GM04503 (cell line): Measurements from ENCODE around the gene HYKK.
"Not testable (repeated sequence)": the region's sequence is repeated elsewhere in the genome, so short reads cannot be mapped to it uniquely, and the experiment has no call there.

Experiments used
- DNase-seq: peaks from one replicate; pipeline ENCODE4 v3.0.0-alpha.2; 2012; ENCODE audit warnings: low read depth

The HYKK gene

DNA sequence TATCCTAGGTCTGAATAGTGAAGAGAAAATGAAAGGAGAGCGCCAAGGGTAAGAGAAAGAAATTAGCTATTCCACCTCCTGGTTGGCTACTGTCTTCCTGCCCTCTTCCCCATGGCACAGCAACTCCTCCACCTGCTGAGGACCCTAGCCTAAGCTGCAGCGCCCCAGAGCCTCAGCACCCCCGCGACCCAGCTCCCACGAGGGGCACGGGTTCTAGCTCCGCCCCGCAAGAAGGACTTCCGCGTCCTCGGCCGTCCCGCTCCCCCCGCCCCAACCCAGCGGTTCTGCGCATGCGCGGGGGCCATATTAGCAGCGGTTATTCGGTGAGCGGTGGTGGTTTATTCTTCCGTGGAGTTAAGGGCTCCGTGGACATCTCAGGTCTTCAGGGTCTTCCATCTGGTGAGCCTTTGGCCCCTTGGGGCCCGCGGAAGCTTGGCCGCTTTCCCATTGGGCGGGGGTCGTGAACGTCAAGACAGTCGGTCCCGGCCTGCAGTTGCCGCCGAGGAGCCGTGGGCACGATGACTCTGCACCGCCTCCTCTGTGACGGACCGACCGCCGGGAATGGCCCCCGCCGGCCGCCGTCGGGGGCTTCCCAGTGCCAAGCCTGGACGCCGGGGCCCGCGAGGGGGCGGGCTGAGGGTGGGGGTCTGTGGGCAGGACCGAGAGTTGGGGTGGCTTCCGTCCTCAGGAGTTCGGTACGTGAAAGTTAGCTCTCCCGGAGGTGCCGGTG, 32.9 kb downstream of the HYKK start, which contains the start of gene PSMA4:
PSMA4 (plus strand) TSS at position 304 of the 730 bp plus-strand sequence. CDS start 1,484 bp downstream, outside the sequence.
- DNase-seq: peak; percentile 29

DNA sequence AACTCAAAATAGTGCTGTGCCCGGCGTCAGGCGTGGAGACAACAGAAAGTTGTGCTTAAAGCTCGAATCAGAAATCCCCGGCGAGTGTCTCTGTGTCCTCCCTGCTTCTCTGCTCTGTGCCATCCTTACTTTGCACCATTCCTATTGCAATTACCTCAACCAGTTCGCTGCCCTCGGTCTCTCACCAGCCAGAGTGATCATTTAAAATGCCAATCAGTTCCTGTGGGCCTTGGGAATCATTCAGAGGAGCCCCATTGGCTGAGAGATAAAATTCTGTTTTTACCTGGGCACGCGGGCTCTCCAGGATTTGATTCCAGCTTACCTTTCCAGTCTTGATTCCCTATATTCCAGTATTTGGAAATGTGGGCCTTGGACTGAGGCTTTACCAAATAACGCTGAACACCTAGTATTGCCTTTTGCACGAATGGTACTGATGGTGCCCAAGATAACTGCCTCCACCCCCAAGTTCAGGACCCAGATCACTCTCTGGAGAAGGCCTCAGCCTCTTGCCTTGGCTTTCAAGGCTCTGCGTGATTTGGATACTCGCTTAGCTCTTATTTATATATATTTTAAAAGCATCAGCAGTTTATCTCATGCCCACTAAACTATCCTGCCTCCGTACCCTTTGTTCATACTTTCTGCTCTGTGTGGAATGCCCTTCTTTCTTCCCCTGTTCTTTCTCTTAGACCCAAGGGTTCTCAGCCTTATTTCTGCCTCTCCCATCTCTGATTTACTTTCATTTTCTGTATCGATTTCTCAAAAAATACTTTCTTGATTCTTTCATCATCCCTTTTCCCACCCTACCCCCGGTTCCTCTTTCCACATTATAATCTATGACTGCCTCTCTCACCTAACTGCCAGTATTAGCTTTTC, 33.7 kb downstream of the HYKK start:
- no peak for DNase-seq

DNA sequence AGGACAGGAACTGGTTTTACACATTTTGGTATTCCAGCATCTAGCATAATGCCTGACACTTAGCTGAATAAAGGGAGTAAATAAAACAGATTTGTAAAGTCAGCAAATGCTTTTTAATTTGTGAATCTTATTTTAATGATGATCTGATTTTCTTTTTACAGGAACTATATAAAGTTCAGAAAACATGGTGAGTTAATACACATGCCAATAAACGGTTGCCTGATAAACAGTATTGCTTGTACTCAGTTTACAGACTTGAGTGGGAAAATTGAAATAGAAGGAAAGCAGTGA, 34.3 kb downstream of the HYKK start:
- no peak for DNase-seq

DNA sequence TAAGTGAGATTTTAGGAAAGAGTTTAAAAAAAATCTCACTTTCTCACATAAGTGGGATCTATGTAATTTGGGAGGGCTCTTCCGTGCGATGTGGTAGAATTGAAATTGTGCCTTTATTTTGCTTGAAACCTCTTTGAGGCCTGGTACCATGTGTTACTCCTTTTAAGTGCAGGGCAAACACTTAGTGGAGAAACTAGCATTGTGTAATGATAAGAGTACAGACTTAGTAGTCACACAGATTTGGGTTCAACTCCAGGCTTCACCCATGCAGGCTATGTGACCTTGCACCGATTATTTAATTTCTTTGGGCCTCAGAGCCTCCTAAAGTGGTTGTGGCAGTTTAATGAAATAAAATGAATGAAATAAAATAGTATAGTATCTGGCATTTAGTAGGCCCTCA, 35.3 kb downstream of the HYKK start:
- DNase-seq: no peak

DNA sequence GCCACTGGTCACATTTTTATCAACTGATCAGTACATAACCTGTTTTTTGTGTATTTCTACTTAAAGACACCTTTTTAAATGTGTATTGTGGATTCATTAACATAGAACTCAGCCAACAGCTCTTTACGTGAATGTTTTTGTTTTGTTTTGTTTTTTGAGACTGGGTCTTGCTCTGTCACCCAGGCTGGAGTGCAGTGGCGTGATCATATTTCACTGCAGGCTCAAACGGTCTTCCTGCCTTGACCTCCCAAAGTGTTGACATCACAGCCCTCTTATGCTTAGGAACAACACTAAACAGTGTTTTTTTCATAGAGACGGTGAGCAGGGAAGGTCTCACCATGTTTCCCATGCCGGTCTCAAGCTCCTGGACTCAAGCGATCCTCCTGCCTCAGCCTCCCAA, 42.8 kb downstream of the HYKK start:
- no peak for DNase-seq

DNA sequence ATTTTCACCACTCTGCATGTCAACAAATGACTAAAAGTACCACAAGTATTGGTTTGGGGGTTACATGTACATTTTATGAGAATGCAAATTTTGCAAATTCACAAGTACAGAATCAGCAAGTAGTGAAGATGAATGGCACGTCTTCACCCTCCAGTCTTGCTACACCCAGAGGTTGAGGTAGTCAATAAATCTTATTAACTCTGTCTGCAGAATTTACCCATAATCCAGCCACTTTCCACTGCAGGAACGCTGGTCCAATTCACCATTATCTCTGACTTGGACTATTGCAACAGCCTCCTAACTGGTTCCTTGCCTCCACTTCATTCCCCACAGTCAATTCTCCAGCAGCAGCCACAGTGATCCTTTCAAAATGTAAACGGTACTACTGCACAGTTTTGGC, 43.4 kb downstream of the HYKK start:
- no peak for DNase-seq

DNA sequence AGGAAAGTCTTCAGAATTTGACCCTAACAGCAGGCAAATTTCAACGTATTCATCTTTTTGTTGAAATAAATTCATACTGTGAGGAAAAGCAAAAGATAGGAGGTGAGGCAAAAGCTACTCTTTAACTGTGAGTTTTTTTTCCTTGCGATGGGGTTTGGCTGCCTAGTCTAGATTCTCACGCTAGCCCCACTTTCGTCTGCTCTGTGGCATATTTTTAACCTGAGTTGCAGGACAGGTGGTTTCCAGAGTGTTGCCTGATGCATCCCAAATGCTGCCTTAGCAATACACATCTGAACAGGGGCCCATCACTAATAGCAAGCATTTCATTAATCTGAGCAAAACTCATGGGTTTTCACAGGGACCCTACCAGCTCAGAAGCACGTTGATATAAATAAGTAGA, 44.5 kb downstream of the HYKK start:
- DNase-seq: no peak

DNA sequence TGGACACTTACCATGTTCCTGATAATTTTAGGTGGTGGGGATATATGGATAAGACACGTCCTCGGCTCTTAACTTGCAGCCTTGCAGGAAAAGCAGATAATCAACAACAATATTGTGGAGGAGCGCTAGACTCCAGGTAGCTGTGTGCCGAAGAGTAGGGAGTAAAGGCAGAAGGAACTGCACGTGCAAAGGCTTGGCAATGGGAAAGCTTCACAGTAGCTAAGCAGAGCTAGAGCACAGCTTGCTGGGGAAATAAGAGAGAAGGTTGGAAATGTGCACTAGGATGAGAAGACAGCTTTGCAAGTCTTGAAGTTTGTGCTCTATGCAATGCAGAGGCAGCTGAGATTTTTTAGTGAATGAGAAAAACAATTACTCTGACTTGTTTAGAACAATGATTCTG, 45.2 kb downstream of the HYKK start:
- no peak for DNase-seq

DNA sequence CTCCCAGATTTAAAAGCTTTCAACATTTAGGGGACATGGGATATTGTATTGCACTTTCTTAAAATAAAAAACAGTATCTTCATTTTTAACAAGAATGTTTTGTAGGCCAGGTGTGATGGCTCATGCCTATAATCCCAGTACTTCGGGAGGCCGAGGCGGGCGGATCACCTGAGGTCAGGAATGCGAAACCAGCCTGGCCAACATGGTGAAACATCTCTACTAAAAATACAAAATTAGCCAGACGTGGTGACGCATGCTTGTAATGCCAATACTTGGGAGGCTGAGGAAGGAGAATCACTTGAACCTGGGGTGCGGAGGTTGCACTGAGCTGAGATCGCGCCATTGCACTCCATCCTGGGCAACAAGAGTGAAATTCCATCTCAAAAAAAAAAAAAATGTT, 52.8 kb downstream of the HYKK start:
- not testable (repeated sequence) for DNase-seq

DNA sequence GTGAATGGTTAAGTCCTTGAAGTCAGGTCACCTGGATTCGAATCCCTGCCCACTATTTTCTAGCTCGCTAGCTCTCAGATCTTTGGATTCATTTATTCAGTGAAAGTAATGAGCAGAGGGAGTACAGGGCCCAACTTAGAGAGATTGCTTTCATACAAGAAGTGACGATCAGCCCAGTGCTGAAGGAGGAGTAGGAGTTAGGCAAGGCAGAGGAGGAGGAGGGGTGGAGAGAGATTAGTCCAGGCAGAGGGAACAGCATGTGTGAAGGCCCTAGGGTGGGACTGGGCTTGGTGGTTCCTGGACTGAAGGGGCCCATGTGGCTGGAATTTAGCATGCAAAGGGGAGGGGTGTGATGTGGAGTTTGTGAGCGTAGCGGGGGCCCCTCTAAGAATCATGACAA, 54.1 kb downstream of the HYKK start:
- no peak for DNase-seq

DNA sequence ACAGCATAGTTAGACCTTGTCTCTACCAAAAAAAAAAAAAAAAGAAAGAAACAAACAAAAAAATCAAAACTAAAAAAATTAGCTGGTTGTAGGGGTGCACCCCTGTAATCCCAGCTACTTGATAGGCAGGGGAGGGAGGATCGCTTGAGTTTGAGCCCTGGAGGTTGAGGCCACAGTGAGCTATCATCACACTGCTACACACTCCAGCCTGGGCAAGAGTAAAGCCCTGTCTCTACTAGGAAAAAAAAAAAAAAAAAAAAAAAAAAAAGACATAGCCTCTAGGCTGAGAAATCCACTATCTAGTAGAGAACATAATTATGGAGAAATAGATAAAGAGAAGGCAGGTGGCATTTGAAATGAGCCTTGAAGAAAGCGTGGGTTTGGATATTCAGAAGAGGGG, 55.7 kb downstream of the HYKK start:
- no peak for DNase-seq

DNA sequence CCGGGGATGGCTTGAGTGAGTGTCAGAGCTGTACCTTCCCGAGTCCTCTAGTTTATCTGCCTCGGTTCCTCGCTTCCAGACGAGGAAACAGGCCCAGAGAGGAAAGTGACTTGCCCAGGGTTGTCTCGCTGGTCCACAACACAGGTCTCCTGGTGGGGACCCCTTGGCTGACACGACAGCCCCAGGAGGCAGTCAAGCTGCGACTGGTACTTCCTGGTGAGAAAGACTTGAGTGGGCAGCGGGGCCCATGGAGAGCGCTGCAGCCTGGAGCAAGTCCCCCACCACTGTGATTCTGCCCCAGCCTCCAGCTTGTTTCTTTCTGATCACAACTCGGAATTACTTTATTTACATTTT, 57.3 kb downstream of the HYKK start:
- no peak for DNase-seq

DNA sequence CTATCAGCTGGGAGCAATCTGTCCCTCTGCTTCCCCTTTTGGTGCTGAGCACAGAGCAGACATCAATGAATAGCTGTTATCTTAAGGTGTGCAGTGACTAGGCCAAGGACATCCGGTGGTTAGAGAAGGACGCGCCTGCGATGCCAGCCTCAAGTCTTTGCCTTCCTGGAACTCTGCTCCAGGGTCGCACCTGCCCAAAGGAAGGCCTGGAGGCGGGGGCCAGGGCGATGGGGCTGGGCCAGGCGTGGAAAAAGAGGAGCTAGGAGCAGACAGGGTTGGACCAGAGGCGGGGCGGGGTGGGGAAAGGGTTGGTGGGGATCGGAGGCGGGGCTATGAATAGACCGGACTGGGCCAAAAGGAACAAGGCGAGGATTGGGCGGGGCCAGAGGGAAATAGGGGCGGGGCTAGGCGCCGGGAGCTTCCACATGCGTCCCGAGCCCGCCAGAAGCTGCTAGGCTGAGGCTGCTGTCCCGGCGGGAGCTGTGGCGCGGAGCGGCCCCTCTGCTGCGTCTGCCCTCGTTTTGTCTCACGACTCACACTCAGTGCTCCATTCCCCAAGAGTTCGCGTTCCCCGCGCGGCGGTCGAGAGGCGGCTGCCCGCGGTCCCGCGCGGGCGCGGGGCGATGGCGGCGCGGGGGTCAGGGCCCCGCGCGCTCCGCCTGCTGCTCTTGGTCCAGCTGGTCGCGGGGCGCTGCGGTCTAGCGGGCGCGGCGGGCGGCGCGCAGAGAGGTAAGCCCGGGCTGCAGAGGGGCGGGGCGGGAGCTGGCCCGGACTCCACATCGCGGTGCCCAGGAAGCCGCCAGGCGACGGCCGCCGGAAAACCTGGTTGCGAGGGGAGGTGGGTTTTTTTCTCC, 57.9 kb downstream of the HYKK start, which contains the start of gene CHRNA5:
CHRNA5 (plus strand) TSS at position 424 of the 854 bp plus-strand sequence; CDS start at position 624, 200 bp downstream.
- no peak for DNase-seq

DNA sequence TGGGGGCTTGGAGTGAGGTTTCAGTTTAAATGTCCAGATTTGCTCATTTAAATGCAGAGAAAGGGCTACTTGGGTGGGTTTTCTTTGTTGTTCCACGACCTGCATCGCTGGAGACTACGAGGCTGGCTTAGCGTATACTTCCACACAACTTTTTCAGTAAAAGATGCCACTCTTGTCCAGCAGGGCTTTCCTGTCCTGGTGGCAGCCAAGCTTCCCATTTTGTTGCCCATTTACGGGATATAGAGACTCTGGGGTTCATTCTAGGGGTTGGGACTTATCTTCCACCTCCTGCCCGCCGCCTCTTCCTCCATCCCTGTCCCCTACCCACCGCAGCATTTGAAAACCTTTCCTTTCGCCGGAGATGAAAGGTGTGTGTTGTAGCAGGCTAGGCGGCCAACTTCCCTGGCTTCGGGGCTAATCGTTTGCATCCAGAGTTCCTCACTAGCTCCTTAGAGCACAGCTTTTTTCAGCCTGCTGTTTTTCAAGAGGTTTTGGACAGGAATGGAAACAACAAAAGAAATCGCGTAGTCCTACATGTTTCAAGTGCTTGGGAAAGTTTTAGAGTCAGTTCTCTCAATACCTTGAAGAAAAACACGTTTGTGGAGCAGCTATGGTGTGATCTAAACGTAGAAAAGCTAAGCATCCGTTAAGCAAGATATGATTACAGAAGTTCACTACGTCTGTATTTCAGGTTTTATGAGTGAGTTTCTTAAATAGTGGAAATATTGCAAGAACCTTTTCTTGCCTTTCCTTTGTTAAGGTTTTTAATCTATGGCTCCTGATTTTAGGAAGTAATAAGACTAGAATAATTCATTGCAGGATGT, 58.8 kb downstream of the HYKK start:
- DNase-seq: no peak

DNA sequence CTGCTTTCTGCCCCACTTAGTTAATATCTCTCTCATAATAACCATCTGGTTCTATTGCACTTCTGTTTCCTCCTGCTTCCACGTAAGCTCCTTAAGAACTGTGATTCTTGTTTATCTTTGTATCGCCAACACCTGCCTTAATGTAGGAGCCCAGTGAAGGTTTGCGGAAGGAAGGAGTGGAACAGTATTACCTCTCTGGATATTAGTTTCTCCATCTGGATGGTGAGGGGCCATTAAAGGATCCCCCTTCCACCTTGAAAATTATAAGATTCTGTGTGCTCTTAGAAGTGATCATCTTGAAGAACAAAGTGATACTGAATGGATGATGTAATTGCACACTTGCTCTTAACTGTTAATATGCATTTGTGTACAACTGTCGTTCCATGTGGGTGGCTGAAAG, 60.2 kb downstream of the HYKK start:
- no peak for DNase-seq

DNA sequence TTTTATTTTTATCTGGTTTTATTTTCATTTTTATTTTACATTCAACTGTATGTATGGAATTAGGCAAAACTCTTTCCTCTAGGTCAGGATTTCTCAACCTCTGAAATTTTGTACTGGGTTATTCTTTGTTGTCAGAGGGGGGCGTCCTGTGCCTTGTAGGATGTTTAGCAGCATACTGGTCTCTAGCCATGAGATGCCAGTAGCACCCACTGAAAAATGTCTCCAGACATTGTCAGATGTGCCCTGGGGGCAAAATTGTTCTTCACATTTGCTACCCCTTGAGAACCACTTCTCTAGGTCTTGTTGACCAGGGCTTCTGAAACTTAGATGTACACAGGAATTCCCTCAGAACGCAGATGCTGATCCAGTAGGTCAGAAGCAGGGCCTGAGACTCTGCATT, 63.3 kb downstream of the HYKK start:
- no peak for DNase-seq

DNA sequence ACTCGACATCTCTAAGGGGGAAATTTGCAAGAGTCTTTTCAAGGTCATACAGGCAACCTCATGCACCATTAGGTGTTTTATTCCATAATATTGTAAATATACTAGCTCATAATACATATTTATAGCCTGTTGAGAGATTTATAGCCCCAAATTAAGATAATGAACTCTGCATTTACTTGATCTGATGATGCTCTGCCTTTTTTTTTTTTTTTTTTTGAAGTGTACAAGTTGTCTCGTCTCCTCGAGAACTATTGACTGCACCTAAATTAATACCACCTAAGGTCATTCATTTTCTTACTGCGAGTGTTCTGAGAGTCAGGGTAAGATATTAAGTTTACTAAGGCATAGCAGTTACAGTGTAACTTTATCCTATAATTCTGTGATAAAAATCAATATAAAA, 64.0 kb downstream of the HYKK start:
- DNase-seq: no peak

DNA sequence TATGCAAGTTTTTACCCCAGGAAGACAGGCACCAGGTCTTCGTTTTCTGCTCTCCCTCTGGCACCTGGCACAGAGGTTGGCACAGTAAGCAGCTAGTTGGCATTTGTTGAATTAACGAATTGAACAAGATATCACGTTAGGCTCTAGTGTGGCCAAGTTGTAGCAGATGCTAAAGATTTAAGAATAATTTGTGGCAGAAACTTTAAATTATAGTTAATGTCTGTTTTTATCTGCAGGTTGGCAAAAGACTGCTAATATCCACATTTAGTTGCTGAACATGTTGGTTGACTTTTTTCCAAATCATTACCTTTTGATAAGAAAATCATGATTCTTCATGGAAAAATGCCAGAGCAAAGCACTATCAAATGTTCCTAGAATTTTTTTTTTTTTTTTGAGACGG, 66.0 kb downstream of the HYKK start:
- no peak for DNase-seq

DNA sequence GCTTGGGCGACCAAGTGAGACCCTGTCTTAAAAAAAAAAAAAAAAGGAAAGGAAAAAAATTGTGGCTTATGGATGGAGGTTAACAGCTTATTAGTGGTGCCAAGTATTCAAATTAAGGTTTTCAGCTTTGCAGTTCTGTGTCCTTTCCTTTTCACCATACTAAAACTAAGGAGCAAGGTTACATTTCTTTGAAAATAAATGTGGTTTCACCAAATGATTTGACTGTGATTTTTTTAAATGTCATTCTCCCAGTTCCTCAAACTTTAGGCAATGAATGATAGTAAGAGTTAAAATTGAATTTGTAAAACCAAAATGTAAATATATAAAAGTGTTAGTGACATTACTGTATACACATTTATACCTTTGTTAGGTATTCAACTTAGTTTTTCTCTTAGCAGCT, 67.6 kb downstream of the HYKK start:
- no peak for DNase-seq
